PC-3 (cell line): Measurements from ENCODE around the gene CAPN10.

Source experiments
- EZH2 ChIP-seq: fragments of 300-600 bp; sonication (generic); IDR thresholded peaks from one replicate; pipeline ENCODE4 v1.6.1; 2017; ENCODE audit warnings: antibody characterized with exemption, mild to moderate bottlenecking, low read length; ENCODE audit not compliant: unreplicated experiment
- EZH2phosphoT487 ChIP-seq: fragments of 300-600 bp; sonication (generic); IDR thresholded peaks from 2 replicates; pipeline ENCODE4 v1.6.1; 2018; ENCODE audit warnings: mild to moderate bottlenecking, antibody characterized with exemption, low read length, borderline replicate concordance
- TF ChIP-seq, protein P1 (sequence below): fragments of 300-600 bp; sonication (generic); conservative IDR thresholded peaks from 2 replicates; pipeline ENCODE4 v1.5.1; 2017; ENCODE audit warnings: antibody characterized with exemption, low read depth, mild to moderate bottlenecking, low read length

GRCh38 chr2:240644171-240644651, 57.7 kb downstream of the CAPN10 start:
- TF ChIP-seq, protein P1, sequence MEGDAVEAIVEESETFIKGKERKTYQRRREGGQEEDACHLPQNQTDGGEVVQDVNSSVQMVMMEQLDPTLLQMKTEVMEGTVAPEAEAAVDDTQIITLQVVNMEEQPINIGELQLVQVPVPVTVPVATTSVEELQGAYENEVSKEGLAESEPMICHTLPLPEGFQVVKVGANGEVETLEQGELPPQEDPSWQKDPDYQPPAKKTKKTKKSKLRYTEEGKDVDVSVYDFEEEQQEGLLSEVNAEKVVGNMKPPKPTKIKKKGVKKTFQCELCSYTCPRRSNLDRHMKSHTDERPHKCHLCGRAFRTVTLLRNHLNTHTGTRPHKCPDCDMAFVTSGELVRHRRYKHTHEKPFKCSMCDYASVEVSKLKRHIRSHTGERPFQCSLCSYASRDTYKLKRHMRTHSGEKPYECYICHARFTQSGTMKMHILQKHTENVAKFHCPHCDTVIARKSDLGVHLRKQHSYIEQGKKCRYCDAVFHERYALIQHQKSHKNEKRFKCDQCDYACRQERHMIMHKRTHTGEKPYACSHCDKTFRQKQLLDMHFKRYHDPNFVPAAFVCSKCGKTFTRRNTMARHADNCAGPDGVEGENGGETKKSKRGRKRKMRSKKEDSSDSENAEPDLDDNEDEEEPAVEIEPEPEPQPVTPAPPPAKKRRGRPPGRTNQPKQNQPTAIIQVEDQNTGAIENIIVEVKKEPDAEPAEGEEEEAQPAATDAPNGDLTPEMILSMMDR = no peak
- no peak for TF ChIP-seq EZH2phosphoT487
- TF ChIP-seq EZH2 = no peak
